Mesendoderm (in vitro differentiated cells): ENCODE data around the gene IPO9.

ENCODE experiments used
- DNase-seq: peaks from one replicate; pipeline ENCODE4 v3.0.0; 2013
- H2AK5ac ChIP-seq: 2 replicates; pipeline ENCODE4 v1.6.1; 2013; ENCODE audit warnings: low read length, inconsistent platforms
- H2BK120ac ChIP-seq: 2 replicates; pipeline ENCODE4 v1.6.1; 2013; ENCODE audit warnings: low read depth, mild to moderate bottlenecking, low read length, moderate library complexity, mixed read lengths
- H2BK15ac ChIP-seq: replicated peaks from 2 replicates; pipeline ENCODE4 v1.6.1; 2013; ENCODE audit warnings: low read depth, mild to moderate bottlenecking, moderate library complexity
- H2BK5ac ChIP-seq: 2 replicates; pipeline ENCODE4 v1.6.1; 2013; ENCODE audit warnings: low read length, inconsistent platforms
- H3K18ac ChIP-seq: 2 replicates; pipeline ENCODE4 v1.6.1; 2013; ENCODE audit warnings: mild to moderate bottlenecking, low read length, mixed read lengths
- H3K23ac ChIP-seq: one replicate; pipeline ENCODE4 v1.6.1; 2013; ENCODE audit warnings: low read length
- H3K27ac ChIP-seq: 2 replicates; pipeline ENCODE4 v1.5.1; 2013; ENCODE audit warnings: low read depth, mild to moderate bottlenecking, inconsistent platforms, low read length, moderate library complexity
- H3K27me3 ChIP-seq: 2 replicates; pipeline ENCODE4 v1.6.1; 2013; ENCODE audit warnings: low read length, control low read depth, mild to moderate bottlenecking, inconsistent platforms; ENCODE audit not compliant: insufficient read depth, poor library complexity
- H3K36me3 ChIP-seq: 2 replicates; pipeline ENCODE4 v1.6.1; 2013; ENCODE audit warnings: low read length, inconsistent platforms; ENCODE audit not compliant: control insufficient read depth, insufficient read depth
- H3K4ac ChIP-seq: one replicate; pipeline ENCODE4 v1.6.1; 2013; ENCODE audit warnings: low read depth, mild to moderate bottlenecking, low read length, moderate library complexity
- H3K4me1 ChIP-seq: 2 replicates; pipeline ENCODE4 v1.6.1; 2013; ENCODE audit warnings: low read depth, low read length, inconsistent platforms; ENCODE audit not compliant: control insufficient read depth
- H3K4me2 ChIP-seq: 2 replicates; pipeline ENCODE4 v1.6.1; 2013; ENCODE audit warnings: low read length
- H3K4me3 ChIP-seq: 2 replicates; pipeline ENCODE4 v1.5.1; 2013; ENCODE audit warnings: mild to moderate bottlenecking, low read length
- H3K56ac ChIP-seq: one replicate; pipeline ENCODE4 v1.6.1; 2013; ENCODE audit warnings: low read length
- H3K79me1 ChIP-seq: 2 replicates; pipeline ENCODE4 v1.6.1; 2013; ENCODE audit warnings: low read length, inconsistent platforms
- H3K79me2 ChIP-seq: 2 replicates; pipeline ENCODE4 v1.6.1; 2013; ENCODE audit warnings: mild to moderate bottlenecking, low read length; ENCODE audit not compliant: control insufficient read depth, insufficient read depth
- H3K9ac ChIP-seq: 2 replicates; pipeline ENCODE4 v1.6.1; 2013; ENCODE audit warnings: low read length, inconsistent platforms
- H4K5ac ChIP-seq: one replicate; pipeline ENCODE4 v1.6.1; 2013; ENCODE audit warnings: low read length
- H4K8ac ChIP-seq: one replicate; pipeline ENCODE4 v1.6.1; 2013; ENCODE audit warnings: low read depth, mild to moderate bottlenecking, control low read depth, low read length, moderate library complexity
- WGBS: extraction: QIAGEN DNeasy Blood & Tissue Kit; methylation state at CpG from one replicate; pipeline ENCODE4 v1.1.7; 2013; ENCODE audit warnings: low lambda C conversion rate, missing lambda C conversion rate; ENCODE audit not compliant: insufficient coverage; ENCODE audit errors: extremely low coverage; 5-methylcytosine and 5-hydroxymethylcytosine counted together

Gene IPO9

DNA sequence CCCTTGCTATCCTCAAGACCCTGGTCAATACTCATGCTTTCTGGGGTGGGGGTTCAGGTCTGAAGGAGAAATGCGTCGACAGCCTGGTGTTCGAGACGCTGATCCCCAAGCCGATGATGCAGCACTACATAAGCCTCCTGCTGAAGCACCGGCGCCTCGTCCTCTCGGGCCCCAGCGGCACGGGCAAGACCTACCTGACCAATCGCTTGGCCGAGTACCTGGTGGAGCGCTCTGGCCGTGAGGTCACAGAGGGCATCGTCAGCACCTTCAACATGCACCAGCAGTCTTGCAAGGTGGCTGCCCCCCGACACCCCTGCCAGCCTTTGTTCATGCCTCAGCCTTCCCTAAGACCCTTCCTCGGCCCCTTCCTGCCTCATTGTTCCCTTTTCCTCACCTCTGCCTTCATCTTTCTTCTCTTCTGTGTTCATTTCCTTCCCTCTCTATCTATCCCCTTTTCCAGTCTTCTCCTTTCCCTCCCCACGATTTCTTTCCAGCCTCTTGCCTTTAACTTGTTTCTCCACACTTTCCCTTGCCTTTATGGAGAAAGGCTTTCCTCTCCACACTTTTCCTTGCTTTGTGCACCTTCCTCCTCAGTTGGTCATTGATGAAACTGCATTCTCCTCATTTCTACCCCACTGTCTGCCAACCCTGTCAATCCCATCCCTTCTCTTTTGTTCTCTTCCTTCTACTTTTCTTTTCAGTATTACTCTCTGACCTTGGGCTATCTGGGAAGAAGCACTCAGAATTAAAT, 18.3 kb upstream of the IPO9 start:
- Histone ChIP-seq H4K8ac (no peak overlapping the region), H3K4ac (no peak overlapping the region), H3K4me1 (no peaks in the 10 kb centered on the region), H4K5ac (no peak overlapping the region), H3K27me3 (no peaks in the 10 kb centered on the region), H2BK120ac (no peak overlapping the region), H3K4me2 (no peak overlapping the region), H3K4me3 (no peak overlapping the region), H3K56ac (no peak overlapping the region), H3K27ac (no peak overlapping the region), H2BK15ac (no peak overlapping the region), H2AK5ac (no peak overlapping the region), H3K9ac (no peak overlapping the region), H3K23ac (no peak overlapping the region), H3K18ac (no peak overlapping the region), H3K79me2 (no peaks in the 10 kb centered on the region), H3K36me3 (no peaks in the 10 kb centered on the region), H2BK5ac (no peak overlapping the region), H3K79me1 (no peaks in the 10 kb centered on the region)
- WGBS, result no CpG with 5 or more reads among the region's 19 CpGs
- no peak for DNase-seq

GRCh38 chr1:201813226-201813625, 15.7 kb upstream of the IPO9 start:
- Histone ChIP-seq H3K23ac (no peak overlapping the region), H4K8ac (no peak overlapping the region), H3K4me2 (no peak overlapping the region), H3K18ac (no peak overlapping the region), H3K36me3 (no peaks in the 10 kb centered on the region), H3K9ac (no peak overlapping the region), H2BK5ac (no peak overlapping the region), H3K4me1 (no peaks in the 10 kb centered on the region), H2BK120ac (no peak overlapping the region), H3K27me3 (no peaks in the 10 kb centered on the region), H3K79me2 (no peaks in the 10 kb centered on the region), H2AK5ac (no peak overlapping the region), H3K4me3 (no peak overlapping the region), H3K56ac (no peak overlapping the region), H2BK15ac (no peak overlapping the region), H3K79me1 (no peaks in the 10 kb centered on the region), H3K27ac (no peak overlapping the region), H3K4ac (no peak overlapping the region), H4K5ac (no peak overlapping the region)
- DNase-seq, result no peak

GRCh38 chr1:201816309-201816854, 12.6 kb upstream of the IPO9 start:
- Histone ChIP-seq H3K79me1 (no peaks in the 10 kb centered on the region), H3K9ac (no peak overlapping the region), H2BK15ac (no peak overlapping the region), H3K27me3 (no peaks in the 10 kb centered on the region), H3K27ac (no peak overlapping the region), H2AK5ac (no peak overlapping the region), H4K5ac (no peak overlapping the region), H2BK120ac (no peak overlapping the region), H3K18ac (no peak overlapping the region), H3K4me2 (no peak overlapping the region), H4K8ac (no peak overlapping the region), H3K56ac (no peak overlapping the region), H2BK5ac (no peak overlapping the region), H3K36me3 (no peaks in the 10 kb centered on the region), H3K23ac (no peak overlapping the region), H3K4me3 (no peak overlapping the region), H3K4me1 (no peaks in the 10 kb centered on the region), H3K79me2 (no peaks in the 10 kb centered on the region), H3K4ac (no peak overlapping the region)
- DNase-seq, result no peak
- no CpG with 5 or more reads among the region's 7 CpGs for WGBS

GRCh38 chr1:201818971-201819750, 9.8 kb upstream of the IPO9 start:
- Histone ChIP-seq H3K36me3 (no peaks in the 10 kb centered on the region), H2BK120ac (no peak overlapping the region), H3K18ac (no peak overlapping the region), H3K9ac (no peak overlapping the region), H2BK5ac (no peak overlapping the region), H4K8ac (no peak overlapping the region), H3K27me3 (no peaks in the 10 kb centered on the region), H2AK5ac (no peak overlapping the region), H3K79me2 (no peaks in the 10 kb centered on the region), H3K4me1 (no peaks in the 10 kb centered on the region), H3K4ac (no peak overlapping the region), H3K4me3 (no peak overlapping the region), H3K79me1 (no peaks in the 10 kb centered on the region), H3K4me2 (no peak overlapping the region), H3K27ac (no peak overlapping the region), H3K23ac (no peak overlapping the region), H3K56ac (no peak overlapping the region), H2BK15ac (no peak overlapping the region), H4K5ac (no peak overlapping the region)
- no peak for DNase-seq
- no CpG with 5 or more reads among the region's 5 CpGs for WGBS

GRCh38 chr1:201820413-201820812, 8.5 kb upstream of the IPO9 start:
- no peaks in the 10 kb centered on the region for H3K36me3 ChIP-seq
- H3K4me3 ChIP-seq, result no peak overlapping the region
- no peaks in the 10 kb centered on the region for H3K79me2 ChIP-seq

More at GRCh38 chr1:201820413-201820812, 8.5 kb upstream of the IPO9 start:
- no peak overlapping the region for H2BK15ac ChIP-seq
- H3K18ac ChIP-seq, result no peak overlapping the region
- H2AK5ac ChIP-seq, result no peak overlapping the region
- no peaks in the 10 kb centered on the region for H3K4me1 ChIP-seq
- no peak overlapping the region for H3K9ac ChIP-seq
- H3K79me1 ChIP-seq, result no peaks in the 10 kb centered on the region
- no peak overlapping the region for H3K4ac ChIP-seq
- H3K23ac ChIP-seq, result no peak overlapping the region
- H3K27me3 ChIP-seq, result no peaks in the 10 kb centered on the region
- no peak overlapping the region for H3K56ac ChIP-seq
- no peak overlapping the region for H3K27ac ChIP-seq
- H4K8ac ChIP-seq, result no peak overlapping the region
- no peak overlapping the region for H2BK120ac ChIP-seq
- H2BK5ac ChIP-seq, result no peak overlapping the region
- WGBS, result no CpG with 5 or more reads among the region's 2 CpGs
- DNase-seq, result no peak
- no peak overlapping the region for H4K5ac ChIP-seq
- H3K4me2 ChIP-seq, result no peak overlapping the region
